Eye (tissue), 1 donor: ENCODE results near the gene MRPS31.
"Not testable (repeated sequence)": the region's sequence is repeated elsewhere in the genome, so short reads cannot be mapped to it uniquely, and the experiment has no call there.

ENCODE experiments used
- DNase-seq: peaks from one replicate; pipeline ENCODE4 v3.0.0-alpha.2; 2015

MRPS31 gene

GRCh38 chr13:40789275-40790153, 18.5 kb upstream of the MRPS31 start, which contains the start of gene SLC25A15:
Gene SLC25A15 (plus strand): TSS chr13:40789611. CDS start chr13:40793227, 3,616 bp downstream.
- DNase-seq: peak; percentile 86

- DNase-seq: peak; percentile 6
Observed at GRCh38 chr13:40788540-40789274, 17.7 kb upstream of the MRPS31 start.

- no peak for DNase-seq
Observed at GRCh38 chr13:40787062-40787461, 16.1 kb upstream of the MRPS31 start.

- DNase-seq: no peak
Observed at GRCh38 chr13:40786568-40786996, 15.6 kb upstream of the MRPS31 start.

GRCh38 chr13:40784540-40784939, 13.6 kb upstream of the MRPS31 start:
- no peak for DNase-seq

- DNase-seq: not testable (repeated sequence)
Observed at GRCh38 chr13:40782971-40783370, 12.0 kb upstream of the MRPS31 start.

- DNase-seq: no peak
Observed at GRCh38 chr13:40781717-40782116, 10.7 kb upstream of the MRPS31 start.

GRCh38 chr13:40780822-40781401, 9.9 kb upstream of the MRPS31 start:
- DNase-seq: no peak

GRCh38 chr13:40779796-40780285, 8.9 kb upstream of the MRPS31 start:
- no peak for DNase-seq

- DNase-seq: no peak
Observed at GRCh38 chr13:40779049-40779448, 8.1 kb upstream of the MRPS31 start.

- DNase-seq: no peak
Observed at GRCh38 chr13:40777809-40778175, 6.8 kb upstream of the MRPS31 start.

- peak; percentile 78 for DNase-seq
Observed at GRCh38 chr13:40777166-40777808, 6.3 kb upstream of the MRPS31 start.

- DNase-seq: no peak
Observed at GRCh38 chr13:40776681-40777165, 5.7 kb upstream of the MRPS31 start.

- DNase-seq: no peak
Observed at GRCh38 chr13:40776232-40776631, 5.2 kb upstream of the MRPS31 start.

- no peak for DNase-seq
Observed at GRCh38 chr13:40774672-40775071, 3.7 kb upstream of the MRPS31 start.

- DNase-seq: no peak
Observed at GRCh38 chr13:40772765-40773473, 1.9 kb upstream of the MRPS31 start.

GRCh38 chr13:40770609-40770933, 419 bp downstream of the MRPS31 start:
- DNase-seq: no peak

- DNase-seq: no peak
Observed at GRCh38 chr13:40769970-40770369, 1.0 kb downstream of the MRPS31 start.

GRCh38 chr13:40765602-40766001, 5.4 kb downstream of the MRPS31 start:
- DNase-seq: no peak

- no peak for DNase-seq
Observed at GRCh38 chr13:40764587-40765403, 6.2 kb downstream of the MRPS31 start.

GRCh38 chr13:40762849-40763248, 8.1 kb downstream of the MRPS31 start:
- no peak for DNase-seq
